HCT116 (cell line): ENCODE results near the gene LAMP5.

Experiments used
- CBX3 ChIP-seq: IDR thresholded peaks from 2 replicates; pipeline ENCODE4 v1.6.1; 2012; ENCODE audit warnings: low read depth
- CTCF ChIP-seq, 3 experiments: fragments of 200-600 bp in 1 of 3; sonication (generic) in 1 of 3; IDR thresholded peaks in 2 of 3; conservative IDR thresholded peaks in 1 of 3; 2 replicates each; pipeline ENCODE4 v1.5.1; 2012 to 2017; ENCODE audit warnings: low read depth in 2 of 3, low read length in 2 of 3, antibody characterized with exemption in 1 of 3, borderline replicate concordance in 1 of 3, control low read depth in 1 of 3, mild to moderate bottlenecking in 1 of 3, mixed read lengths in 1 of 3, mixed run types in 1 of 3, moderate library complexity in 1 of 3; ENCODE audit not compliant: insufficient read depth in 1 of 3
- ELF1 ChIP-seq: IDR thresholded peaks from 2 replicates; pipeline ENCODE4 v1.6.1; 2012; ENCODE audit warnings: low read depth, borderline replicate concordance
- EZH2 ChIP-seq: fragments of 200-600 bp; sonication (generic); IDR thresholded peaks from 2 replicates; pipeline ENCODE4 v1.6.1; 2017; ENCODE audit warnings: antibody characterized with exemption, mixed run types
- POLR2A ChIP-seq: IDR thresholded peaks from 2 replicates; pipeline ENCODE4 v1.7.0; 2011; ENCODE audit warnings: borderline replicate concordance; ENCODE audit not compliant: insufficient read depth, insufficient read length; ENCODE audit errors: extremely low read depth
- POLR2AphosphoS5 ChIP-seq: IDR thresholded peaks from 2 replicates; pipeline ENCODE4 v1.6.1; 2011; ENCODE audit warnings: mild to moderate bottlenecking, low read depth, low read length, moderate library complexity
- SRF ChIP-seq: IDR thresholded peaks from 2 replicates; pipeline ENCODE4 v1.6.1; 2012; ENCODE audit warnings: low read depth
- YY1 ChIP-seq: IDR thresholded peaks from 2 replicates; pipeline ENCODE4 v1.6.1; 2011; ENCODE audit warnings: low read length, low read depth, moderate library complexity, mild to moderate bottlenecking; ENCODE audit not compliant: insufficient replicate concordance; ENCODE audit errors: extremely low read depth
- ZBTB33 ChIP-seq: IDR thresholded peaks from 2 replicates; pipeline ENCODE4 v1.6.1; 2011; ENCODE audit warnings: mild to moderate bottlenecking, low read length, moderate library complexity; ENCODE audit not compliant: insufficient replicate concordance; ENCODE audit errors: extremely low read depth
- ZFX ChIP-seq: fragments of 450-650 bp; IDR thresholded peaks from 2 replicates; pipeline ENCODE4 v1.6.1; 2017
- TF ChIP-seq, protein P1 (sequence below): IDR thresholded peaks from 2 replicates; pipeline ENCODE4 v1.6.1; 2012

- no peak for TF ChIP-seq CTCF (IDR thresholded peaks at IDR 0.05 in 2 of 3, conservative IDR thresholded peaks at IDR 0.05 in 1 of 3; ENCODE audit: borderline replicate concordance in 1 of 3, insufficient read depth in 1 of 3, low read depth in 2 of 3, low read length in 2 of 3)
- TF ChIP-seq SRF, result no peak
- TF ChIP-seq, protein P1, sequence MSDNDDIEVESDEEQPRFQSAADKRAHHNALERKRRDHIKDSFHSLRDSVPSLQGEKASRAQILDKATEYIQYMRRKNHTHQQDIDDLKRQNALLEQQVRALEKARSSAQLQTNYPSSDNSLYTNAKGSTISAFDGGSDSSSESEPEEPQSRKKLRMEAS, result no peak
- TF ChIP-seq EZH2, result no peak
- no peak for TF ChIP-seq POLR2AphosphoS5
- no peak for TF ChIP-seq ELF1
- no peak for TF ChIP-seq CBX3
- TF ChIP-seq YY1, result no peak
- no peak for TF ChIP-seq ZBTB33
- TF ChIP-seq ZFX, result no peak
- no peak for TF ChIP-seq POLR2A
Measured at GRCh38 chr20:9520086-9520485, 5.7 kb downstream of the LAMP5 start.
